GM23338 (cell line): ENCODE measurements around the gene OTOG. TPM values are rescaled to one million over a fixed set of nuclear protein-coding genes. Genes with fewer than 3 reads are reported as not detected.

Source experiments
- ATAC-seq: fragments of 200-7000 bp; cut with Tn5 transposase; 3 replicates; pipeline ENCODE4 v1.9.1; 2020
- DNase-seq: peaks from one replicate; pipeline ENCODE4 v3.0.0-alpha.2; 2015; ENCODE audit warnings: low spot score
- H2AFZ ChIP-seq: fragments of 200-600 bp; sonication (generic); 2 replicates; pipeline ENCODE4 v1.8.0; 2016; ENCODE audit warnings: antibody characterized with exemption, mild to moderate bottlenecking, moderate library complexity
- H3F3A ChIP-seq: fragments of 200-600 bp; sonication (generic); replicated peaks from 2 replicates; pipeline ENCODE4 v1.8.0; 2017; ENCODE audit warnings: antibody characterized with exemption, mixed run types, low read depth
- H3K27ac ChIP-seq: fragments of 200-600 bp; sonication (generic); 2 replicates; pipeline ENCODE4 v1.6.1; 2016; ENCODE audit warnings: low read depth
- H3K27me3 ChIP-seq: fragments of 200-600 bp; sonication (generic); 2 replicates; pipeline ENCODE4 v1.8.0; 2016; ENCODE audit warnings: mild to moderate bottlenecking, mixed run types, moderate library complexity; ENCODE audit not compliant: insufficient read depth
- H3K36me3 ChIP-seq: fragments of 200-600 bp; sonication (generic); 2 replicates; pipeline ENCODE4 v1.8.0; 2016; ENCODE audit warnings: mild to moderate bottlenecking; ENCODE audit not compliant: insufficient read depth
- H3K4me1 ChIP-seq: fragments of 200-600 bp; sonication (generic); 2 replicates; pipeline ENCODE4 v1.8.0; 2016; ENCODE audit warnings: mild to moderate bottlenecking, moderate library complexity; ENCODE audit not compliant: insufficient read depth
- H3K4me2 ChIP-seq: fragments of 200-600 bp; sonication (generic); 2 replicates; pipeline ENCODE4 v1.7.1; 2017; ENCODE audit warnings: mixed run types
- H3K4me3 ChIP-seq: fragments of 200-600 bp; sonication (generic); 2 replicates; pipeline ENCODE4 v1.6.1; 2016; ENCODE audit warnings: mixed run types
- H3K79me2 ChIP-seq: fragments of 200-600 bp; sonication (generic); replicated peaks from 2 replicates; pipeline ENCODE4 v1.8.0; 2017; ENCODE audit warnings: mild to moderate bottlenecking; ENCODE audit not compliant: insufficient read depth
- H3K9me2 ChIP-seq: fragments of 200-600 bp; sonication (generic); 2 replicates; pipeline ENCODE4 v1.8.0; 2017; ENCODE audit not compliant: insufficient read depth
- H4K20me1 ChIP-seq: fragments of 200-600 bp; sonication (generic); replicated peaks from 2 replicates; pipeline ENCODE4 v1.8.0; 2017; ENCODE audit warnings: mild to moderate bottlenecking; ENCODE audit not compliant: insufficient read depth
- H3K27ac Mint-ChIP-seq: 2 replicates; pipeline ENCODE4 v1.8.0; 2020; ENCODE audit warnings: inconsistent platforms, mild to moderate bottlenecking, moderate library complexity, mixed read lengths
- H3K27me3 Mint-ChIP-seq: 3 replicates; pipeline ENCODE4 v1.8.0; 2022; ENCODE audit warnings: low read depth, mild to moderate bottlenecking, moderate library complexity, mixed read lengths, inconsistent platforms; ENCODE audit not compliant: insufficient read depth, poor library complexity
- H3K36me3 Mint-ChIP-seq: 3 replicates; pipeline ENCODE4 v1.8.0; 2021; ENCODE audit warnings: low read depth, mild to moderate bottlenecking, inconsistent platforms, moderate library complexity, mixed read lengths
- H3K4me1 Mint-ChIP-seq: 3 replicates; pipeline ENCODE4 v1.8.0; 2020; ENCODE audit warnings: mild to moderate bottlenecking, inconsistent platforms, mixed read lengths
- H3K4me3 Mint-ChIP-seq: 3 replicates; pipeline ENCODE4 v1.8.0; 2021; ENCODE audit warnings: moderate library complexity, mild to moderate bottlenecking, inconsistent platforms, mixed read lengths
- H3K9me3 Mint-ChIP-seq: 3 replicates; pipeline ENCODE4 v1.8.0; 2020; ENCODE audit warnings: moderate library complexity, mild to moderate bottlenecking, inconsistent platforms, mixed read lengths
- CREB1 ChIP-seq: fragments of 250-450 bp; sonication (Bioruptor Pico); IDR thresholded peaks from 2 replicates; pipeline ENCODE4 v1.5.0; 2020; ENCODE audit warnings: low read depth, mild to moderate bottlenecking, moderate library complexity
- CTCF ChIP-seq, 2 experiments: fragments of 200-600 bp in 1 of 2; sonication (generic) in 1 of 2; conservative IDR thresholded peaks; 2 replicates each; pipeline versions ENCODE4 v1.5.1 to v1.6.1; 2016 to 2017; ENCODE audit warnings: antibody characterized with exemption in 2 of 2, low read depth in 2 of 2, mild to moderate bottlenecking in 2 of 2, moderate library complexity in 1 of 2
- ETS1 ChIP-seq: IDR thresholded peaks from 2 replicates; pipeline ENCODE4 v1.6.1; 2016; ENCODE audit warnings: antibody characterized with exemption
- EZH2 ChIP-seq: fragments of 200-600 bp; sonication (generic); IDR thresholded peaks from one replicate; pipeline ENCODE4 v1.8.0; 2017; ENCODE audit warnings: antibody characterized with exemption, mild to moderate bottlenecking, low read depth; ENCODE audit not compliant: unreplicated experiment
- EZH2phosphoT487 ChIP-seq: fragments of 200-600 bp; sonication (generic); IDR thresholded peaks from one replicate; pipeline ENCODE4 v1.8.1; 2018; ENCODE audit warnings: antibody characterized with exemption; ENCODE audit not compliant: unreplicated experiment
- JUNB ChIP-seq: IDR thresholded peaks from one replicate; pipeline ENCODE4 v1.6.1; 2016; ENCODE audit warnings: antibody characterized with exemption; ENCODE audit not compliant: unreplicated experiment
- NANOG ChIP-seq: IDR thresholded peaks from 2 replicates; pipeline ENCODE4 v1.6.1; 2016; ENCODE audit warnings: antibody characterized with exemption, borderline replicate concordance
- POLR2AphosphoS5 ChIP-seq: IDR thresholded peaks from 2 replicates; pipeline ENCODE4 v1.6.1; 2016; ENCODE audit warnings: antibody characterized with exemption, low read depth
- REST ChIP-seq: IDR thresholded peaks from one replicate; pipeline ENCODE4 v1.6.1; 2018; ENCODE audit warnings: antibody characterized with exemption; ENCODE audit not compliant: unreplicated experiment
- STAT1 ChIP-seq: IDR thresholded peaks from one replicate; pipeline ENCODE4 v1.6.1; 2016; ENCODE audit warnings: antibody characterized with exemption; ENCODE audit not compliant: unreplicated experiment
- ZNF114 ChIP-seq: fragments of 250-450 bp; sonication (Bioruptor Pico); IDR thresholded peaks from 2 replicates; pipeline ENCODE4 v1.5.0; 2020; ENCODE audit warnings: mild to moderate bottlenecking, moderate library complexity
- ZNF331 ChIP-seq: fragments of 250-450 bp; sonication (Bioruptor Pico); IDR thresholded peaks from 2 replicates; pipeline ENCODE4 v1.5.0; 2020; ENCODE audit warnings: low read depth, mild to moderate bottlenecking, moderate library complexity
- ZNF462 ChIP-seq: fragments of 250-450 bp; sonication (Bioruptor Pico); IDR thresholded peaks from 2 replicates; pipeline ENCODE4 v1.5.0; 2020; ENCODE audit warnings: mild to moderate bottlenecking, moderate library complexity
- polyA plus RNA-seq: library from polyadenylated mRNA; unstranded; fragments of >200 nt; fragmentation: Nextera tagmentation; extraction: Ambion mirVana; gene quantifications from 2 replicates; pipeline ENCODE4 v1.2.1, GENCODE V29; 2016
- total RNA-seq: library from RNA; depleted of rRNA; stranded (reverse); fragments of >200 nt; shearing (Covaris generic); gene quantifications from 2 replicates; pipeline ENCODE4 v1.2.3, GENCODE V29; 2014

The OTOG gene
- total and polyA plus RNA-seq, 2 experiments from 2014 or later: 0.40 to 0.52 TPM

- no peak overlapping the region for H2AFZ ChIP-seq
- Mint-ChIP-seq H3K9me3 (no peaks in the 10 kb centered on the region), H3K4me1 (peaks cover 4% of the 10 kb centered on the region; the same call in 1 of the 3 replicates), H3K27me3 (peaks cover 6% of the 10 kb centered on the region), H3K27ac (no peak overlapping the region), H3K36me3 (no peaks in the 10 kb centered on the region), H3K4me3 (no peak overlapping the region)
- H3K4me3 ChIP-seq: no peak overlapping the region
- no peaks in the 10 kb centered on the region for H4K20me1 ChIP-seq
- H3K79me2 ChIP-seq: no peaks in the 10 kb centered on the region
- TF ChIP-seq ZNF114: no peak
- TF ChIP-seq EZH2: no peak
- TF ChIP-seq ZNF331 (CRISPR knock-in tag): no peak
- no peak for TF ChIP-seq POLR2AphosphoS5
- no peak for TF ChIP-seq CTCF (conservative IDR thresholded peaks at IDR 0.05; ENCODE audit: low read depth in 2 of 2)
- TF ChIP-seq ETS1: no peak
- TF ChIP-seq STAT1: no peak
- TF ChIP-seq JUNB: no peak
- no peak for TF ChIP-seq CREB1 (CRISPR knock-in tag)
- TF ChIP-seq ZNF462 (CRISPR knock-in tag): no peak
- TF ChIP-seq NANOG: no peak
- no peak for TF ChIP-seq EZH2phosphoT487
- TF ChIP-seq REST: no peak
- no peaks in the 10 kb centered on the region for H3K36me3 ChIP-seq
- ATAC-seq (no peak), DNase-seq (no peak)
- no peak overlapping the region for H3K27ac ChIP-seq
- no peaks in the 10 kb centered on the region for H3K4me1 ChIP-seq
- no peaks in the 10 kb centered on the region for H3F3A ChIP-seq
- H3K4me2 ChIP-seq: no peak overlapping the region
- no peaks in the 10 kb centered on the region for H3K9me2 ChIP-seq
- H3K27me3 ChIP-seq: no peaks in the 10 kb centered on the region
These were observed 66.4 kb downstream of the OTOG start for GRCh38 chr11:17613428-17613962.
